NOMO-1 (cell line): ENCODE data around the gene SESN2.

ENCODE experiments used
- DNase-seq, 2 experiments: peaks; one replicate each; lab custom pipeline; 2025; ENCODE audit not compliant: unreplicated experiment in 2 of 2; lab: John Stamatoyannopoulos, UW

The SESN2 gene, protein sequence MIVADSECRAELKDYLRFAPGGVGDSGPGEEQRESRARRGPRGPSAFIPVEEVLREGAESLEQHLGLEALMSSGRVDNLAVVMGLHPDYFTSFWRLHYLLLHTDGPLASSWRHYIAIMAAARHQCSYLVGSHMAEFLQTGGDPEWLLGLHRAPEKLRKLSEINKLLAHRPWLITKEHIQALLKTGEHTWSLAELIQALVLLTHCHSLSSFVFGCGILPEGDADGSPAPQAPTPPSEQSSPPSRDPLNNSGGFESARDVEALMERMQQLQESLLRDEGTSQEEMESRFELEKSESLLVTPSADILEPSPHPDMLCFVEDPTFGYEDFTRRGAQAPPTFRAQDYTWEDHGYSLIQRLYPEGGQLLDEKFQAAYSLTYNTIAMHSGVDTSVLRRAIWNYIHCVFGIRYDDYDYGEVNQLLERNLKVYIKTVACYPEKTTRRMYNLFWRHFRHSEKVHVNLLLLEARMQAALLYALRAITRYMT

DNA sequence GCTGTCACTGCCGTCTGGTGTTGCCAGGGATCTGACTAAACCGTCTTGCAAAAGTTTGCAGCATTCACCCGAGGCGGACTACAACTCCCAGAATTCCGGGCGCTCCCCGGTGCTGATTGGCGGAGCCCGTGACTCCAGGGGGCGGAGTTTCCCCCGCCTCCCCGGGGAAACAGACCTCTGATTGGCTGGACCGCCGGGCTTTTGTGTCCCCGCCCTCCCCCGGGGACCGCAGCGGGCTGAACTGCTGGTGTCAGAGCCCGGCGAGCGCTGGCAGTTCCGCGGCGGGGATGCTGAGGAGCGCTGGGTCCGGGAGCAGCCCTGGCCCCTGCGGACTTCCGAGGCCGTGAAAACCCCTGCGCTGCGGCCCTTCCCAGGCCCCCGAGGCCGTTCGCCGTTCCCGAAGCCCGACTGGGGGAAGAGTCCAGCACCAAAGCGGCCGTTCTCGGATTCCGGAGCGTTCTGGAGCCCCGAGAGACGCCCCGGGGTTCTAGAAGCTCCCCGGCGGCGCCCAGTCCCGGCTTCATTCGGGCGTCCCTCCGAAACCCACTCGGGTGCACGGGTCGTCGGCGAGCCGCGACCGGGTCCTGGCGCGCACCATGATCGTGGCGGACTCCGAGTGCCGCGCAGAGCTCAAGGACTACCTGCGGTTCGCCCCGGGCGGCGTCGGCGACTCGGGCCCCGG, at the start of gene SESN2:
SESN2 (plus strand) TSS at position 267 of the 682 bp plus-strand sequence; CDS start at position 597, 330 bp downstream.
- peak; percentile 99 for DNase-seq

DNA sequence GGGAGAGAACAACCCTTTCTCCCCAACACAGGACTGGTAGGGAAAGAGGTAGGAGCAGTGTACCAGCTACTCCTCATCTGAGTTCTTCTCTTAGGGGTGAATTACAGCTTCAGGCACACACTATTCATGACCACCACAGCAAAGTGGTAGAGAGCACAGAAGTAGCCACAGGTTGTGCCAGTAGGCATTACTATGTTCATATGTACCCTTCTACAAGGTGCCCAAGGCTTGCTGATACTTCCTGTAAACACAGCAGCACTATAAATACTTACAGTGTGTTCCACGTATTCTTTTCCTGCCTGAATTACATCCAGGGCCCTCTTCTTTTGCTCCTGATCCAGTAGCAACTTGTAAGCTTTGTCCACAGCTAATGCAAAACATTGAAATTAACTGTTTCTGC, 49.6 kb upstream of the SESN2 start:
- no peak for DNase-seq

DNA sequence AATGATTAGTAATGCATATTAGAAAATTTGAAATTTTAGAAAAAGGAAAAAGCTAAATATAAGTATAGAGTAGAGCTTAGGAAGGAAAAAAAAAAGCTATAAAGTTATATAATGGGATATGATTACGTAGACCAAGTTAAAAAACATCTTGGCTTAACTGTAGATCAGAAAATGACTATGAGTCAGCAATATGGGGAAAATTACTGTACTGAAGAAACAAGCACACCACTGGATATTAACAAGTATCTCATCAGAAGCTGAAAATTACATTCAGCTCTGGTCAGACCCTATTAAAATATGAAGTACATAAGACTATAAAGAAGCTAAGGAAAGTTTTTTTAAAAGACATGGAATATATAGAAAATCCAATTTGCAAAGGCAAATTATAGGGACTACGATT, 46.0 kb upstream of the SESN2 start:
- no peak for DNase-seq

DNA sequence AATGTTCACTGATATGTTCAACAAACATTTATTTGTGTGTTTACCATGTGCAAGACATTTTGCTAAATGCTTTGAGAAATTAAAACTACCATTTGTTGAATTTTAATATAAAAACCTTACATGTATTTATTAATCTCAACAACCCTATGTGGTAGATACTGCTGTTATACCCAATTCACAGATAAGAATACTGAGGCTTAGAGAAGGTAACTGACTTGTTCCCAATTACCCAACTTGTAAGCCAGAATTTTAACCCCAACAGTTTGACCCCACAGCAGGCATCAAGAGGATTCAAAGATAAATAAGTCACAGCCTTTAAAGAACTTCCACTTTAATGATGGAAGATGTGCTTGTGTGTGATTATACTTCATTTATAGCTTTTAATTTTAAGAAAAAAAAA, 30.2 kb upstream of the SESN2 start:
- no peak for DNase-seq

DNA sequence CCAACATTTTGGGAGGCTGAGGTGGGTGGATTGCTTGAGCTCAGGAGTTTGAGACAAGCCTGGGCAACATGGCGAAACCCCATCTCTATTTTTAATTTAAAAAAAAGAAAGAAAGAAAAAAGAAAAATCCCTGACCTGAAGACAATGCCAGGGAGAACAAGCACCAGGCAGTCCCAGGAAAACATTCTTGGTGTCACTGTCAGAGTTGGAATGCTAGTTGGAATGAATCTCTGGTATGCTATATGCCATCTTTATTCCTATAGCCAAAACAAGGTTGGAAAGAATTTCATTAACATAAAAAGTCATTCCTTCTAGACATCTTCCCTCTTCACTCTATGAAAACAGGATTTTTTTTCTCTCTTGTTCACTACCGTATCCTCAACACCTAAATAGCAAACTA, 29.3 kb upstream of the SESN2 start:
- no peak for DNase-seq

DNA sequence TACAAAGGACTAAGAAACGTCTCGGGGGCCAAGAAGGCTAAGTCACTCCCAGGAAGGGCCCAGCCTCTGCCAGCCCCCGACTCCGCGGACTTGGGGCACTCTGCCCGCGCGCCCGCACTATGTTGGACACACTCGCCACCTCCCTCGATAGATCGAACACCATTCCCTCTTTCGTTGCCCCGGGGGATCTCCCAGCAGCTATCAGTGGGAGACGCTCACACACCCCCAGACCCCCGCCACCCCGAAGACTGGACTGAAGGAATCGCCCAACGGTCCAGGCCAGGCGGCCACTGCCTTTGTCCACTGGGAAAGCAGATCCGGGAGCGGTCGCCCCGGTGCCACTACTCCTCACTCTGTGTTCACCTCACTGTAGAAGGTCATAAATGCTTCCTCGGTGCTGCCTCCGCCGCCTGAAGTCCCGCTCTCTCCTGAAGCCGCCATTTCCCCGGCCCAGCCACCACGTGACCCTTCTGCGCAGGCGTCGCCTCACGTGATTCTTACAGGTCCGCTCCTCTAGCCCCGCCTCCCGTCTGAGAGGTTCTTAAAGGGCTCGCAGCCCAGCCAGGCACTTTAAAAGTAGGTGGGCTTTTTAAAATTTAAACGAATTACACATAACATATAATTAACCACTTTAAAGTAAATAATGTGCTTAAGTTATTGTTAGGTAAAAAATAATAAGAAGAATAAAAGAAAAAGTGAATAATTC, 26.6 kb upstream of the SESN2 start, which contains the start of gene DNAJC8:
DNAJC8 (minus strand) TSS at position 472 of the 706 bp plus-strand sequence; CDS start at position 441, 31 bp downstream.
- DNase-seq = peak; percentile 88 to 95

DNA sequence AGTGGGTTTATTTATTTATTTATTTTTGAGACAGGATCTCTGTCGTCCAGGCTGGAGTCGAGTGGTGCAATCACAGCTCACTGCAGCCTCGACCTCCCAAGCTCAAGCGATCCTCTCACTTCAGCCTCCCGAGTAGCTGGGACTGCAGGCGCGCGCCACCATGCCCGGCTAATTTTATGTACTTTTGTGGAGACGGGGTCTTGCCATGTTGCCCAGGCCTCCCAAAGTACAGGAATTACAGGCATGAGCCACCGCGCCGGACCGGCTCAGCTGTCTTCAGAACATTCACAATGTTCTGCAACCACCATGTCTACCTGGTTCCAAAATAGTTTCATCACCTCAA, 26.1 kb upstream of the SESN2 start:
- no peak for DNase-seq

DNA sequence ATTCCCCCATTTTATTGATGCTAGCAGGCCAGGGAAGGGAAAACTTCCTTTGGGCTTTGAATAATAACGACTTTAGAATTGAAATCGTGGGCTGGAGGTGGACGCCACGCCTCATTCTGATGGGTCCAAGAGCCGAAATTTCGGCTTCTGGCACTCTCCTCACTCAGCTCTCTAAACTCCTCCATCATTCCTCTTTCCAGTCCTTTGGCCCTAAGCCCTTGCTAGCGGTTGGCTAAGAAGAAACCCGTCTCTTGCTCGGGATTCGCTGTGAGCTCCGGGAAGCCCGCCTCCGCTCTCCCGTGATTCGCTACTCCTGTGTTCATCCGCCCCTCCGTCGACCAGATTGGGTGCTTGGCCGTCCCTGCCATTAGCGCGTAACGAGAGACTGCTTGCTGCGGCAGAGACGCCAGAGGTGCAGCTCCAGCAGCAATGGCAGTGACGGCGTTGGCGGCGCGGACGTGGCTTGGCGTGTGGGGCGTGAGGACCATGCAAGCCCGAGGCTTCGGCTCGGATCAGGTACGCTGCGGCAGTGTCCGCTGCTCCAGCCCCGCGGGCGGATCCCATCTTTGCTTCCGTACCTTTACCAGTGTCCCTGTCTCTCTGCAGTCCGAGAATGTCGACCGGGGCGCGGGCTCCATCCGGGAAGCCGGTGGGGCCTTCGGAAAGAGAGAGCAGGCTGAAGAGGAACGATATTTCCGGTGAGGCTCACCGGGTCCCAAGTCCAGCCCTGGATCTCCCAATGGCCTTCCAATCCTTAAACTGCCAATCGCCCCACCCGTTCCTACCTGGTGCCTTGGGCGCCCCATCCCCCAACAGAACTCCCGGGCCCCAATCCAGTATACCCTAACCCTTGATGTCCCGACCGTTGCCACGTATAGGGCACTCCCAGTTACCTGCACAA, 23.3 kb upstream of the SESN2 start, which contains the start of gene ATP5IF1:
ATP5IF1 (plus strand) TSS at position 370 of the 901 bp plus-strand sequence; CDS start at position 430, 60 bp downstream.
- peak; percentile 98 for DNase-seq

DNA sequence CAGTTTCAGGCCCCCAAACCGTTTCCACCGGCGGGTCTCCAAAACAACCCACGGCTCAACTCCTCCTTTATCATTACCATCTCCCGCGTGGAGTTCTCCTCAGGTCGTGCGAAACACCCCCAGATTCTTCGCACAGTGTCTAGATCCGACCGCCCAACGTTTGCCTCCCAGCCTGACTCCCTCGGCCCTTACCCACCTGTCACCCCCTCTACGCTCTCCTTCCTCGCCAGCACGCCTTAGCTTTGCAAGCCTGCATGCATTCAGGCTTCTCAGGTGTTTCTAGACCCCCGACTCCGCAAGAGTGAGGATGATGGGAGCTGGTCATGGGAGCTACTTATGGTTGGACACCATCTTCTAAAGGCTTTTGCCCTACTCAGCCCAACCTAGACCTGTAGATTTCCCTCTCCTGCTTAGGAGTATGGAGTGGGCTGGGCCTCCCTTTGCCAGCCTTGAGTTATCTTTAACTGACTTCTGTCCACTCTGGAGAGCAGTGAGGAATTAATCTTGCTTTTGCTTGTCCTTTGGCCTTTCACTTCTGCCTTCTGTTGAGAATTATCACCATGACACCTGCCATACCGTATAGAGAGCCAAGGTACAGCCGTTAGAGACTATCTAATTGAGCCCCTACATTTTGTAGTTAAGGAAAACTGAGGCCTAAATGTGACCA, 22.5 kb upstream of the SESN2 start:
- no peak for DNase-seq

DNA sequence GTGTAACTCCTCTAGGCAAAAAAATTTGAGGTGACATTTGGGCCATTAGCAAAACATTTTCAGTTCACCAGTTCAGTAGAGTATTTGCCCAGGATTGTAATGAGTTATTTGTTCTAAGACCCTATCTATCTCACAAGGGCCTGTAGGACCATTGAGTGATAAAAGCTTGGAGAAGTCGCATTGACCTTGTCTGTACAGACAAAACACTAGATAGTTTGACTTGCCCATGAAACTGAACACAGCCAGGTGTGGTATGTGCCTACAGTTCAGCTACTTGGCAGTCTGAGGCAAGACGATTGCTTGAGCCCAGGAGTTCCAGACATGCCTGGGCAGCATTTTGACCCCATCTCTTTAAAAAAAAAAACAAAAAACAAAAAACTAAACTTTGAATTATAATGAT, 20.3 kb upstream of the SESN2 start:
- DNase-seq = no peak

DNA sequence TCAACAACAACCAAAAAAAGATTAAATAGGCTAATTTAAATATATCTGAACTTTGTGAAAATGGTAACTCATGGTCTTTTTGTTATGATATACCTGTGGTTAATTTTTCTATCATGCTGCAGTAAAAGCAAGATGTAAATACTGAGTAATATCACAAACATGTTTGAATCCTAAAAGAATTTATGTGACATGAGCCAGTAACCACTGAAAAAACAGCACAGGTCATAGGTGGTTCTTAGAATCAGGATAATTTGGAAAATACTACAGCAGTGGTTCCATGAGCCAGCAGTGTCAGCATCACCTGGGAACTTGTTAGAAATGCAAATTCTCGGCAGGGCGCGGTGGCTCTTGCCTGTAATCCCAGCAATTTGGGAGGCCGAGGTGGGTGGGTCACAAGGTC, 19.3 kb upstream of the SESN2 start:
- DNase-seq = no peak

DNA sequence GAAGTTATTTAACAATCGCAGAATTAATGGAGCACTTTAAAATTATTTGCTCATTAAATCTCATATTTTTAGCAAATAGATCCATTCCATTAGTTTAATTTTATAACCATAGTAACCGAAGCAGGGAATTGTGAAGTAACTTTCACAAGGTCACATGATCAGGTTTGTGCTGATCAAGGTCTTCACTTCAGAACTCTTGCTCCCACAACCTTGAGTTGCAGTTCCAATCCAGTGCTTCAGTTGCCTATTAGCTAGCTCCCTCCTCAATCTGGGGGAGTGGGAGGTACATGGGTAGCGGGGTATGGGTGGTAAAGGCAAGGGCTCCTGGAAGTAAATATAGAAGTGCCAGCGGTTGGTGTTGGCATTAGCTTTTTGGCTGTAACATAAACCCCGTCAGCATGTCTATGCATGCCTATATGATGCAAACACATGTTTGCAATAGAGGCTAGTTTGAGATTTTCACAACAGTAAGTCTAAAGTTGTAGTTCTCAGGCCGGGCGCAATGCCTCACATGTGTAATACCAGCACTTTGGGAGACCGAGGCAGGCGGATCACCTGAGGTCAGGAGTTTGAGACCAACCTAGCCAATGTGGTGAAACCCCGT, 17.6 kb upstream of the SESN2 start:
- DNase-seq = no peak

DNA sequence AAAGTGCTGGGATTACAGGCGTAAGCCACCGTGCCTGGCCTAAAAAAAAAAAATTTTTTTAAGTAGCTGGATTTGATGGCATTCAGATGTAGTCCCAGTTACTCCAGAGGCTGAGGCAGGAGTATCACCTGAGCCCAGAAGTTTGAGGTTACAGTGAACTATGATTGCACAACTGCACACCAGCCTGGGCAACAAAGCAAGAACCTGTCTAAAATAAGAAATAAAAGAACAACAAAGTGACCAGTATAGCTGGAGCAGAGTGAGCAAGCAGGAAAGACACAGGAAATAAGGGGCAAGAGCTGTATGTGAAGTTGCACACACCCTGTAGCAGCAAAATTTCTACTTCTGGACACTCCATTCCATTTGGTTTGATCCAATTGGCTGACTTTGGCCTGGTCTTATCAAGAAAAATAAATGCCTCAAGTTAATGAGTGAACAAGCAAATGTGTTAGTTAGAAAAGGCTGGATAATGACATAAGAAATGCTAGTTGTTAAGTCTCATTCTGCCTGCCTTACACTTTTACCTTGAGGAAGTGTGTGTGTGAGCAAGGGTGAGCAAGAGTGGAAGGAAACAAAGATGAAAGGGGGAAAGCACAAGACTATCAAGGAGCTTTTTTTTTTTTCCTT, 15.5 kb upstream of the SESN2 start:
- DNase-seq = peak in 1 of 2 experiments; percentile 26

DNA sequence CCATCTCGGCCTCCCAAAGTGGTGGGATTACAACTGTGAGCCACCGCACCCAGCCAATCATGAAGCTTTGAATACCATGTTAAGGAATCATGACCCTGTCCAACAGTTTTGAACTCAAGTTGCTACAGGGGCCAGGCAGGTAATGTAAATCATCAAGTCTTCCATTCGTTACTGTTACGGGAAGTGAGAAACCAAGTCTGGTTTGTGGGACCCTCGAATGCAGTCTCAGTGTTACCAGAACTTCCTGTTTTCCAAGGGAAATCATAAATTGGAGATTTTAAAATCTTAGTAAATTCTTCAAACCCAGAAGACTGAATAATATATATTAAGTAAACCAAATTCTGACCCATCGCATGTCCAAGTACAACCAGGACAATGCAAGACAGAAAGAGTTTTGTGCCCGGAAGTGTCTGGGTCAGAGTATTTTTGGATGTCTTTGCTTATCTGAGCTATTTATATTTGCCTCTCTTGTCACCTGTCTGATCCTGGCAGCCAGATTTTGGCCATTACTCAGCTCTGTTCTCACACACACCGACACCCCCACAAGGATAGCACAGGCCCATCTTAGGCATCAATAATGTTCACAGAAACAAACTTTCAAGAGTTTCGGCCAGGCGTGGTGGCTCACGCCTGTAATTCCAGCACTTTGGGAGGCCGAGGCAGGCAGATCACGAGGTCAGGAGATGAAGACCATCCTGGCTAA, 14.6 kb upstream of the SESN2 start:
- peak in 1 of 2 experiments; percentile 26 for DNase-seq

DNA sequence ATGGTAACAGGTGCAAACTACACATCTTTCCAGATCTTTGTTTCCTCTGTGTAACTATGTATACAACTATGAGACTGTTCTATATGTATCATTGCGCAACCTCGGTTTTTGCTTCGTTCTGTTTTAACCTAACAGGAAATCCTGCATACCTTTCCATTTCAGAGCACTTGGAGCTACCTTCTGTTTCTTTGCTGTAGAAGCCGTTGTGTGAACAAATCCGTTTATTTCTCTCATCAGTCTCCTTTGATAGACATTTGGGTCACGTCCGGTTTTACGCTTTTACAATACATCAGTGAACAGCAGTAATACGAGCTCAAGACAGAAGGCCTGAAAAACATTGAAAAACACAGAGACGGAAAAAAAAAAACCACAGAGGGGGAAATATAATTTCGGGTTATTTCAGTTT, 12.9 kb upstream of the SESN2 start:
- peak in 1 of 2 experiments; percentile 81 for DNase-seq

DNA sequence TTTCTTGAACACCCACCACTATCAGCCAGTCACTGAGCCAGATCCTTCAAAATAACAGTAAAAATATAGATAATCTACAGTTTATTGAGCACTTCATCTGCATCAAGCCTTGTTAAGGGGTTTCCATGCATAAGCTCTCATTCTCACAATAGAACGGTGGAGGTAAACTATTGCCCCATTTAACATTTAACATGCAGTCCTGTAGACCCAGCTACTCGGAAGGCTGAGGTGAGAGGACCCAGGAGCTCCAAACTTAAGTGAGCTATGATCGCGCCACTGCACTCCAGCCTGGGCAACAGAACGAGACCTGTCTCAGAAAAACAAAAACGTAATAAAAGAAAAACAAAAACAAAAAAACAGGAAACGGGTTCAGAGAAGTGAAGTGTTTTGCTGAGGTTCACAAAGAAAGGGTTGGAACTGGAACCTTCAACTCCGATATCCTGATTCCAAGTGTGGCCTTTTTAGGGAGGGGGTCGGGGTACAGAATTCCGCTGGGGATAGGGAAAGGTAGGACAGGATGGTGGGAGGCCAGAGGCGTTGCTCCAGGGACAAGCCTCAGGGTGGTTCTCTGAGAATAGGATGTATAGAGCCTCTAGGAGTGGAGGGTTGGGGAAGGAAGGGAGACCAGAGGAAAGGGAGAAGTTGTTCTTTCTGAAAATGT, 11.6 kb upstream of the SESN2 start:
- no peak for DNase-seq

DNA sequence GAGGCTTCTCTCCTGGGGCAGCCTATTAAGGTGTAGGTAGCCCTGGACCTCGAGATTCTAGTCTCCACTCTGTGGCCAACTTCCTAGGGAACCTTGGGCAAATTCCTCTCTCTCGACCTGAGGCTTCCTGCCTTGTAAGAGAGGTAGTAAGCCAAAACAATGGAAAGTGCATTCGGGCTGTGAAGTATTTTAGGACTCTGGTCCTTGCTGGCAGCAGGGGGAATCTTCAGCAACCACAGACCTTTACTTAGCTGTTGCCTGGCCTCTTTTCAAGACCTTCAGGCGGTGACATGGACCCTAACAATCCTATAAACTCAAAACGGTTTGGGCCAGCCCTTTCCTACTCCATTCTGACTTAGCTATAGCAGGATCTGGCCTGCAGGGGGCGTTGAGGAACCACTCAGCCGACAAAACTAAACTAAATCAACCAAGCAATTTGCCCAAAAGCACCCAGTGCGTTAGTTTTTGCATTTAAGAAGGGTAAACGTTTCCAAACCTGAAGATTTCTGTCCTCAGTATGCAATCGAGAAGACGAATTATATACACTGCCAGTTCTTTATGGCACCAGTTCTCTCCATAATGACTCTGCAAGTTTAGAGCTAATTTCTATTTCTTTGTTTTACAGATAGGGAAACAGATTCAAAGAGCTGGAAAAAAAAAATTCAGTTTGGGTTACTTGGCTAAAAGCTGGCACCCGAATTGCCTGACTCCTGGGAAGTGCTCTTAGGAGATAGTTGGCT, 10.9 kb upstream of the SESN2 start:
- peak; percentile 72 to 78 for DNase-seq
